Activated naive CD8-positive, alpha-beta T cell (primary cell): ENCODE results near the gene NPIPA8.
"Not testable (repeated sequence)": the region's sequence is repeated elsewhere in the genome, so short reads cannot be mapped to it uniquely, and the experiment has no call there.

Experiments used
- H3K27ac Mint-ChIP-seq: one replicate; pipeline ENCODE4 v1.8.0; 2021; ENCODE audit warnings: mixed read lengths
- H3K27me3 Mint-ChIP-seq: one replicate; pipeline ENCODE4 v1.8.0; 2021; ENCODE audit warnings: mixed read lengths
- H3K36me3 Mint-ChIP-seq: one replicate; pipeline ENCODE4 v1.8.0; 2021; ENCODE audit warnings: mixed read lengths
- H3K4me1 Mint-ChIP-seq: one replicate; pipeline ENCODE4 v1.8.0; 2021; ENCODE audit warnings: low read depth, mixed read lengths
- H3K4me3 Mint-ChIP-seq: one replicate; pipeline ENCODE4 v1.8.0; 2021; ENCODE audit warnings: mild to moderate bottlenecking, mixed read lengths
- H3K9me3 Mint-ChIP-seq: one replicate; pipeline ENCODE4 v1.8.0; 2021; ENCODE audit warnings: low read depth, mixed read lengths

Gene NPIPA8

GRCh38 chr16:18336636-18337035, at the start of gene NPIPA8:
TSS of gene NPIPA8 (minus strand) at chr16:18336736. CDS start at chr16:18332662, 4,074 bp downstream.
- H3K4me3 Mint-ChIP-seq, H3K27me3 Mint-ChIP-seq, H3K36me3 Mint-ChIP-seq, H3K27ac Mint-ChIP-seq, H3K4me1 Mint-ChIP-seq, H3K9me3 Mint-ChIP-seq: not testable (repeated sequence)

- H3K4me3 Mint-ChIP-seq, H3K4me1 Mint-ChIP-seq, H3K27ac Mint-ChIP-seq, H3K27me3 Mint-ChIP-seq, H3K9me3 Mint-ChIP-seq, H3K36me3 Mint-ChIP-seq: not testable (repeated sequence)
These were observed 48.7 kb upstream of the NPIPA8 start for GRCh38 chr16:18385285-18385684.

GRCh38 chr16:18384869-18385268, 48.3 kb upstream of the NPIPA8 start:
- not testable (repeated sequence) for H3K27ac Mint-ChIP-seq, H3K4me3 Mint-ChIP-seq, H3K4me1 Mint-ChIP-seq, H3K27me3 Mint-ChIP-seq, H3K9me3 Mint-ChIP-seq, H3K36me3 Mint-ChIP-seq

GRCh38 chr16:18384098-18384636, 47.6 kb upstream of the NPIPA8 start:
- not testable (repeated sequence) for H3K4me1 Mint-ChIP-seq, H3K36me3 Mint-ChIP-seq, H3K9me3 Mint-ChIP-seq, H3K27me3 Mint-ChIP-seq, H3K4me3 Mint-ChIP-seq, H3K27ac Mint-ChIP-seq

- not testable (repeated sequence) for H3K9me3 Mint-ChIP-seq, H3K4me1 Mint-ChIP-seq, H3K36me3 Mint-ChIP-seq, H3K27ac Mint-ChIP-seq, H3K27me3 Mint-ChIP-seq, H3K4me3 Mint-ChIP-seq
These were observed 46.2 kb upstream of the NPIPA8 start for GRCh38 chr16:18382696-18383095.

- not testable (repeated sequence) for H3K9me3 Mint-ChIP-seq
These were observed 11.2 kb upstream of the NPIPA8 start for GRCh38 chr16:18347742-18348141.

GRCh38 chr16:18346993-18347392, 10.5 kb upstream of the NPIPA8 start:
- not testable (repeated sequence) for H3K4me1 Mint-ChIP-seq, H3K4me3 Mint-ChIP-seq, H3K27ac Mint-ChIP-seq, H3K27me3 Mint-ChIP-seq, H3K36me3 Mint-ChIP-seq, H3K9me3 Mint-ChIP-seq

More at GRCh38 chr16:18347742-18348141, 11.2 kb upstream of the NPIPA8 start:
- not testable (repeated sequence) for H3K4me3 Mint-ChIP-seq, H3K36me3 Mint-ChIP-seq, H3K27me3 Mint-ChIP-seq, H3K4me1 Mint-ChIP-seq, H3K27ac Mint-ChIP-seq

GRCh38 chr16:18344634-18345033, 8.1 kb upstream of the NPIPA8 start:
- H3K9me3 Mint-ChIP-seq, H3K27me3 Mint-ChIP-seq, H3K36me3 Mint-ChIP-seq, H3K27ac Mint-ChIP-seq, H3K4me1 Mint-ChIP-seq, H3K4me3 Mint-ChIP-seq: not testable (repeated sequence)

- not testable (repeated sequence) for H3K27ac Mint-ChIP-seq
These were observed 5.5 kb upstream of the NPIPA8 start for GRCh38 chr16:18341986-18342385.

GRCh38 chr16:18341417-18341960, 5.0 kb upstream of the NPIPA8 start:
- H3K9me3 Mint-ChIP-seq, H3K27ac Mint-ChIP-seq, H3K4me3 Mint-ChIP-seq, H3K4me1 Mint-ChIP-seq, H3K36me3 Mint-ChIP-seq, H3K27me3 Mint-ChIP-seq: not testable (repeated sequence)

More at GRCh38 chr16:18341986-18342385, 5.5 kb upstream of the NPIPA8 start:
- not testable (repeated sequence) for H3K4me3 Mint-ChIP-seq, H3K36me3 Mint-ChIP-seq, H3K4me1 Mint-ChIP-seq, H3K27me3 Mint-ChIP-seq, H3K9me3 Mint-ChIP-seq

- H3K27ac Mint-ChIP-seq, H3K9me3 Mint-ChIP-seq, H3K27me3 Mint-ChIP-seq, H3K4me3 Mint-ChIP-seq, H3K4me1 Mint-ChIP-seq, H3K36me3 Mint-ChIP-seq: not testable (repeated sequence)
These were observed 2.7 kb upstream of the NPIPA8 start for GRCh38 chr16:18339210-18339609.

- not testable (repeated sequence) for H3K4me3 Mint-ChIP-seq, H3K9me3 Mint-ChIP-seq, H3K27me3 Mint-ChIP-seq, H3K4me1 Mint-ChIP-seq, H3K27ac Mint-ChIP-seq, H3K36me3 Mint-ChIP-seq
These were observed 24.7 kb downstream of the NPIPA8 start for GRCh38 chr16:18311811-18312210.

GRCh38 chr16:18309159-18309558, 27.4 kb downstream of the NPIPA8 start:
- H3K9me3 Mint-ChIP-seq, H3K4me1 Mint-ChIP-seq, H3K4me3 Mint-ChIP-seq, H3K27me3 Mint-ChIP-seq, H3K36me3 Mint-ChIP-seq, H3K27ac Mint-ChIP-seq: not testable (repeated sequence)

- not testable (repeated sequence) for H3K27ac Mint-ChIP-seq, H3K4me1 Mint-ChIP-seq, H3K27me3 Mint-ChIP-seq, H3K4me3 Mint-ChIP-seq, H3K36me3 Mint-ChIP-seq, H3K9me3 Mint-ChIP-seq
These were observed 29.3 kb downstream of the NPIPA8 start for GRCh38 chr16:18307241-18307640.

GRCh38 chr16:18306066-18306465, 30.5 kb downstream of the NPIPA8 start:
- H3K4me3 Mint-ChIP-seq, H3K9me3 Mint-ChIP-seq, H3K36me3 Mint-ChIP-seq, H3K27me3 Mint-ChIP-seq, H3K27ac Mint-ChIP-seq, H3K4me1 Mint-ChIP-seq: not testable (repeated sequence)

- not testable (repeated sequence) for H3K9me3 Mint-ChIP-seq, H3K4me1 Mint-ChIP-seq, H3K27me3 Mint-ChIP-seq, H3K36me3 Mint-ChIP-seq, H3K4me3 Mint-ChIP-seq, H3K27ac Mint-ChIP-seq
These were observed 33.4 kb downstream of the NPIPA8 start for GRCh38 chr16:18303059-18303706.
